ENCODE data around the gene TMEM259. TPM values are rescaled to one million over a fixed set of nuclear protein-coding genes. Genes with fewer than 3 reads are reported as not detected.

TMEM259 gene
- total and polyA plus RNA-seq, 7 experiments from 2014 or later = 40.7 to 347 (median 302) TPM

GRCh38 chr19:1064661-1065605 lies 44.0 kb upstream of the TMEM259 start:
- POLR2A ChIA-PET = interaction anchor here (0.7 to 37.6 kb wide), 12 partner anchors 9 to 174 kb away, joined by 3 to 2022 read pairs (median 4); partner anchors contain the start of genes ABCA7, CNN2, GPX4 and POLR2E

GRCh38 chr19:1063909-1064660 lies 43.2 kb upstream of the TMEM259 start:
- POLR2A ChIA-PET = interaction anchor here (0.7 to 37.6 kb wide), 9 partner anchors 8 to 175 kb away, joined by 3 to 2022 read pairs (median 4); partner anchors contain the start of genes ABCA7, CNN2, GPX4 and POLR2E

More at GRCh38 chr19:1064661-1065605, 44.0 kb upstream of the TMEM259 start:
- Histone ChIP-seq H3K27ac (ENCODE audit: low read depth, low read length) (peak overlapping the region; percentile 99), H3K4me1 (ENCODE audit: control insufficient read depth in 2 of 2, insufficient read depth in 2 of 2, low read length in 2 of 2) (peaks cover 32 to 38% of the 10 kb centered on the region in 2 donors), H3K36me3 (ENCODE audit: control insufficient read depth in 2 of 3, insufficient read depth in 3 of 3, low read length in 3 of 3) (peaks cover 0 to 32% (median 6%) of the 10 kb centered on the region in 3 experiments), H3K9me3 (ENCODE audit: control insufficient read depth in 2 of 3, low read length in 3 of 3) (no peaks in the 10 kb centered on the region), H3K27me3 (ENCODE audit: control insufficient read depth in 2 of 2, insufficient read depth in 2 of 2, low read length in 2 of 2) (no peaks in the 10 kb centered on the region), H3K4me3 (ENCODE audit: low read length) (peak overlapping the region; percentile 27)
- CTCF ChIA-PET = interaction anchor here (0.9 to 5.7 kb wide), 13 partner anchors 9 to 66 kb away, joined by 3 to 68 read pairs (median 4); partner anchors contain the start of genes POLR2E and RNU6-2
- intact Hi-C loops (cut with micrococcal nuclease) = loop anchor here (1.0 to 5.0 kb wide), 6 partner anchors 8 to 203 kb away; partner anchors contain the start of genes CNN2 (in 1 of the 2) and GPX4 (in 1 of the 2)
- H3K4me3 Mint-ChIP-seq = peak overlapping the region; percentile 59 to 99 (median 68)
- peaks cover 5 to 23% (median 10%) of the 10 kb centered on the region in 5 donors for H3K36me3 Mint-ChIP-seq
- H3K27me3 Mint-ChIP-seq = no peaks in the 10 kb centered on the region
- peak; percentile 60 to 82 (median 72) for DNase-seq
- H3K9me3 Mint-ChIP-seq = peaks cover 0 to 2% (median 0%) of the 10 kb centered on the region in 11 donors
- peaks cover 20 to 42% (median 33%) of the 10 kb centered on the region in 7 donors for H3K4me1 Mint-ChIP-seq
- ATAC-seq = peak; percentile 47
- H3K27ac Mint-ChIP-seq = peak overlapping the region; percentile 40 to 92 (median 71)

GRCh38 chr19:1063030-1063908 lies 42.3 kb upstream of the TMEM259 start:
- peaks cover 0 to 24% (median 0%) of the 10 kb centered on the region in 3 experiments for H3K36me3 ChIP-seq (ENCODE audit: control insufficient read depth in 2 of 3, insufficient read depth in 3 of 3, low read length in 3 of 3)
- peaks cover 11 to 29% (median 26%) of the 10 kb centered on the region in 7 donors for H3K4me1 Mint-ChIP-seq
- H3K27ac Mint-ChIP-seq = peak overlapping the region in 7 of 9 donors; percentile 21 to 80 (median 41)
- H3K27me3 Mint-ChIP-seq = no peaks in the 10 kb centered on the region
- H3K4me1 ChIP-seq (ENCODE audit: control insufficient read depth in 2 of 2, insufficient read depth in 2 of 2, low read length in 2 of 2) = peaks cover 27 to 36% of the 10 kb centered on the region in 2 donors
- H3K9me3 ChIP-seq (ENCODE audit: control insufficient read depth in 2 of 3, low read length in 3 of 3) = peaks cover 0 to 7% (median 0%) of the 10 kb centered on the region in 3 experiments
- peak; percentile 34 for ATAC-seq
- no peak overlapping the region for H3K4me3 ChIP-seq (ENCODE audit: low read length)
- H3K36me3 Mint-ChIP-seq = peaks cover 0 to 12% (median 3%) of the 10 kb centered on the region in 5 donors
- intact Hi-C loops (cut with micrococcal nuclease) = loop anchor here in 1 of 2 donors (2.0 kb wide), 1 partner anchor 190 kb away; no protein-coding TSS in a partner anchor
- peak overlapping the region; percentile 10 for H3K27ac ChIP-seq (ENCODE audit: low read depth, low read length)
- CTCF ChIA-PET = interaction anchor here (0.7 to 5.7 kb wide), 2 partner anchors 15 to 31 kb away, joined by 4 to 68 read pairs; no protein-coding TSS in a partner anchor
- DNase-seq = peak in 8 of 9 donors; percentile 51 to 82 (median 63)
- H3K27me3 ChIP-seq (ENCODE audit: control insufficient read depth in 2 of 2, insufficient read depth in 2 of 2, low read length in 2 of 2) = no peaks in the 10 kb centered on the region
- peaks cover 0 to 5% (median 0%) of the 10 kb centered on the region in 11 donors for H3K9me3 Mint-ChIP-seq
- peak overlapping the region in 1 of 10 donors; percentile 28 for H3K4me3 Mint-ChIP-seq
- POLR2A ChIA-PET = interaction anchor here (1.0 to 37.6 kb wide), 4 partner anchors 24 to 129 kb away, joined by 3 to 2022 read pairs (median 155); partner anchors contain the start of genes ABCA7, CNN2, GPX4 and POLR2E

More at GRCh38 chr19:1063909-1064660, 43.2 kb upstream of the TMEM259 start:
- Mint-ChIP-seq H3K4me1 (peaks cover 15 to 34% (median 29%) of the 10 kb centered on the region in 7 donors), H3K27ac (peak overlapping the region in 5 of 9 donors; percentile 8 to 78 (median 45)), H3K9me3 (peaks cover 0 to 4% (median 0%) of the 10 kb centered on the region in 11 donors), H3K36me3 (peaks cover 5 to 18% (median 7%) of the 10 kb centered on the region in 5 donors), H3K4me3 (peak overlapping the region in 3 of 10 donors; percentile 13 to 81 (median 37)), H3K27me3 (no peaks in the 10 kb centered on the region)
- intact Hi-C loops (cut with micrococcal nuclease) = loop anchor here in 1 of 2 donors (2.0 kb wide), 1 partner anchor 191 kb away; no protein-coding TSS in a partner anchor
- DNase-seq (peak in 1 of 9 donors; percentile 28), ATAC-seq (no peak)
- Histone ChIP-seq H3K9me3 (ENCODE audit: control insufficient read depth in 2 of 3, low read length in 3 of 3) (no peaks in the 10 kb centered on the region), H3K36me3 (ENCODE audit: control insufficient read depth in 2 of 3, insufficient read depth in 3 of 3, low read length in 3 of 3) (peaks cover 0 to 25% (median 0%) of the 10 kb centered on the region in 3 experiments), H3K27ac (ENCODE audit: low read depth, low read length) (no peak overlapping the region), H3K4me3 (ENCODE audit: low read length) (no peak overlapping the region), H3K4me1 (ENCODE audit: control insufficient read depth in 2 of 2, insufficient read depth in 2 of 2, low read length in 2 of 2) (peaks cover 26 to 32% of the 10 kb centered on the region in 2 donors), H3K27me3 (ENCODE audit: control insufficient read depth in 2 of 2, insufficient read depth in 2 of 2, low read length in 2 of 2) (no peaks in the 10 kb centered on the region)
- CTCF ChIA-PET = interaction anchor here (0.9 to 5.7 kb wide), 13 partner anchors 8 to 67 kb away, joined by 3 to 68 read pairs (median 4); partner anchors contain the start of genes POLR2E and RNU6-2

GRCh38 chr19:1062387-1063029 lies 41.6 kb upstream of the TMEM259 start:
- ChIA-PET POLR2A (interaction anchor here (1.0 to 37.6 kb wide), 4 partner anchors 23 to 130 kb away, joined by 3 to 2022 read pairs (median 155); partner anchors contain the start of genes ABCA7, CNN2, GPX4 and POLR2E), CTCF (interaction anchor here (0.7 kb wide), 1 partner anchor 32 kb away, joined by 4 read pairs; no protein-coding TSS in a partner anchor)
- Mint-ChIP-seq H3K4me1 (peaks cover 19 to 37% (median 33%) of the 10 kb centered on the region in 7 donors), H3K4me3 (no peak overlapping the region), H3K27ac (peak overlapping the region in 1 of 9 donors; percentile 80), H3K9me3 (peaks cover 0 to 13% (median under 1%) of the 10 kb centered on the region in 11 donors), H3K27me3 (no peaks in the 10 kb centered on the region), H3K36me3 (peaks cover 0 to 20% (median 11%) of the 10 kb centered on the region in 5 donors)
- peaks cover 34 to 43% of the 10 kb centered on the region in 2 donors for H3K4me1 ChIP-seq (ENCODE audit: control insufficient read depth in 2 of 2, insufficient read depth in 2 of 2, low read length in 2 of 2)
- ATAC-seq (peak; percentile 1), DNase-seq (peak in 2 of 9 donors; percentile 11 to 54)
- no peaks in the 10 kb centered on the region for H3K27me3 ChIP-seq (ENCODE audit: control insufficient read depth in 2 of 2, insufficient read depth in 2 of 2, low read length in 2 of 2)
- no peak overlapping the region for H3K4me3 ChIP-seq (ENCODE audit: low read length)
- peaks cover 0 to 22% (median 0%) of the 10 kb centered on the region in 3 experiments for H3K36me3 ChIP-seq (ENCODE audit: control insufficient read depth in 2 of 3, insufficient read depth in 3 of 3, low read length in 3 of 3)
- peak overlapping the region; percentile 10 for H3K27ac ChIP-seq (ENCODE audit: low read depth, low read length)
- intact Hi-C loops (cut with micrococcal nuclease) = loop anchor here in 1 of 2 donors (2.0 kb wide), 1 partner anchor 190 kb away; no protein-coding TSS in a partner anchor
- H3K9me3 ChIP-seq (ENCODE audit: control insufficient read depth in 2 of 3, low read length in 3 of 3) = peaks cover 0 to 9% (median 0%) of the 10 kb centered on the region in 3 experiments

All from naive thymus-derived CD4-positive, alpha-beta T cell (primary cell).